ENCODE results near the gene LRCH1.

GRCh38 chr13:46561691-46562090, 8.7 kb downstream of the LRCH1 start:
- TF ChIP-seq POLR2A (IDR thresholded peaks at IDR 0.05; ENCODE audit: low read length) (no peak), GATA1 (IDR thresholded peaks at IDR 0.05; ENCODE audit: low read depth, low read length) (no peak)

Data from erythroblast (primary cell).